GM12891 (cell line): ENCODE results near the gene CCDC12.

Experiments
- POLR2A ChIP-seq: IDR thresholded peaks from 2 replicates; pipeline ENCODE4 v1.6.1; 2011; ENCODE audit warnings: low read depth, low read length, control low read depth
- POLR2AphosphoS5 ChIP-seq: IDR thresholded peaks from 2 replicates; pipeline ENCODE4 v1.6.1; 2011; ENCODE audit warnings: low read depth, low read length, control low read depth
- POU2F2 ChIP-seq: IDR thresholded peaks from 2 replicates; pipeline ENCODE4 v1.6.1; 2011; ENCODE audit warnings: low read depth, mild to moderate bottlenecking, control low read depth, low read length, moderate library complexity
- TAF1 ChIP-seq: IDR thresholded peaks from 2 replicates; pipeline ENCODE4 v1.6.1; 2011; ENCODE audit warnings: low read depth, low read length, control low read depth

- no peak for TF ChIP-seq TAF1
- no peak; the same call in 1 of the 2 replicates for TF ChIP-seq POLR2AphosphoS5
- no peak for TF ChIP-seq POLR2A
- TF ChIP-seq POU2F2 = no peak
Measured at GRCh38 chr3:46936733-46937250, 39.8 kb downstream of the CCDC12 start.
